BLaER1 treated with 17β-estradiol and CSF1 and Interleukin-3, amounts not matched to agents 10 nM and 100 nM (cell line): ENCODE data around the gene KLF8.

ENCODE experiments used
- H3K27ac ChIP-seq, 11 experiments: shearing (Covaris generic); formaldehyde crosslinking; 2 replicates each; pipeline ENCODE4 v1.8.1; 2022
- H3K27me3 ChIP-seq, 11 experiments: shearing (Covaris generic); formaldehyde crosslinking; 2 replicates each; pipeline ENCODE4 v1.8.1; 2022
- H3K36me3 ChIP-seq, 11 experiments: shearing (Covaris generic); formaldehyde crosslinking; 2 replicates each; pipeline ENCODE4 v1.8.1; 2022
- H3K4me1 ChIP-seq, 10 experiments: shearing (Covaris generic); formaldehyde crosslinking; 2 replicates each; pipeline ENCODE4 v1.8.1; 2022
- H3K4me2 ChIP-seq, 11 experiments: shearing (Covaris generic); formaldehyde crosslinking; 2 replicates each; pipeline ENCODE4 v1.8.1; 2022
- H3K4me3 ChIP-seq, 10 experiments: shearing (Covaris generic); formaldehyde crosslinking; 2 replicates each; pipeline ENCODE4 v1.8.1; 2022
- H3K9ac ChIP-seq, 11 experiments: shearing (Covaris generic); formaldehyde crosslinking; 2 replicates each; pipeline ENCODE4 v1.8.1; 2022
- H3K9me3 ChIP-seq, 11 experiments: shearing (Covaris generic); formaldehyde crosslinking; replicated peaks in 1 of 11; 2 replicates each; pipeline ENCODE4 v1.8.1; 2022
- H4K20me1 ChIP-seq, 11 experiments: shearing (Covaris generic); formaldehyde crosslinking; 2 replicates each; pipeline ENCODE4 v1.8.1; 2022
- Cebpa-rat ChIP-seq, 11 experiments: shearing (Covaris generic); IDR thresholded peaks; 2 replicates each; pipeline ENCODE4 v1.8.1; 2022

KLF8 gene

DNA sequence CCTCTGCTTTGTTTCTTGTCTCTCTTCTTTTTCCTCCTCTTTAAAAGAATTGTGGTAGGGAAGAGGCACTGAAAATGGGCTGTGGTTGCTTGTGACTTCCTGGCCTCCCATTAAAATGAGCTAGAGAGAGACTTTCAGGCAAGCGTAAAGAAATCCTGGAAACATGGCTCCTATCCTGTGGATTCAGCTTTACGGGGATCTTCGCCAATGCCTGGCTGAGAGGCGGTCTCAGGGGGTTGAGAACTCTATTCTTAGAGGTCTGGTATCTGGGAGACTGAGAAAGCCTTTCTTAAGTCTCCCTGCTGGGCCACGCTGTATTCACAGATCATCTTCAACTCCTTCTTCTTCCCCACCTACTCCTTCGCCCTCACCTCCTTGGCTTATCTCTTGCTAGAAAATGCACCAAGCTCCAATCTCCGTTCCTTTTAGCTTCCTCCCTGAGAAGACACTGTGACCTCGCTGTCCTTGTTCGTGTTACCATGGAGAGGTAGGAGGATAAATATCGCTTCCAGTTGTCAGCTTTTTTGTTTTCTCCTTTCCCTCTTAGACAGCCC lies 542 bp upstream of the KLF8 start:
- H3K4me2 ChIP-seq = no peak overlapping the region
- H3K27me3 ChIP-seq = peaks cover 91 to 100% (median 100%) of the 10 kb centered on the region in 11 experiments
- H4K20me1 ChIP-seq = peaks cover 0 to 4% (median 0%) of the 10 kb centered on the region in 11 experiments; a peak in 3 of 22 replicates
- TF ChIP-seq Cebpa-rat (IDR thresholded peaks at IDR 0.05) = no peak
- no peak overlapping the region for H3K9ac ChIP-seq
- H3K4me3 ChIP-seq = no peak overlapping the region
- peaks cover 0 to 16% (median 9%) of the 10 kb centered on the region in 11 experiments; a peak in 11 of 22 replicates for H3K9me3 ChIP-seq
- H3K27ac ChIP-seq = no peak overlapping the region
- H3K4me1 ChIP-seq = no peaks in the 10 kb centered on the region
- H3K36me3 ChIP-seq = no peaks in the 10 kb centered on the region

DNA sequence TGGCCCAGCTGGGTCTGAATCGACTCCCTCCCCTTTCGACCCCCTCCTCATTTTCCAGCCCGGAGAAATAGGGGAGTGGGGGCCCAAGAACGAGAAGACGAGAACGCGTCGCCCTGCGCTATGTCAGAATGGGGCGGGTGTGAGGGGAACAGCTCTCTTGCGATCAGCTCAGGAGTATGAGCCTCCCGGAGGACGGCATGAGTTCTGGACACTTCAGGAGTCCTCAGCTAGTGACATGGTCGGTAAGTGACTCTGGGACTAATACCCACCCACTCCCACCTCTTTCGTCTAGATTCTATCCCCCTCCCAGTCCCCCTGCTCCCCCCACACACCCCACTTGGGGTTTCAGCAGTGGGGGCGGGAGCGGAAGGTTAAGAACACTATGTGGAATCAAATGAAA lies 944 bp downstream of the KLF8 start:
- peaks cover 0 to 4% (median 0%) of the 10 kb centered on the region in 11 experiments; a peak in 3 of 22 replicates for H4K20me1 ChIP-seq
- peaks cover 82 to 97% (median 93%) of the 10 kb centered on the region in 11 experiments for H3K27me3 ChIP-seq
- no peaks in the 10 kb centered on the region for H3K4me1 ChIP-seq
- H3K9ac ChIP-seq = no peak overlapping the region
- H3K4me3 ChIP-seq = no peak overlapping the region
- TF ChIP-seq Cebpa-rat (IDR thresholded peaks at IDR 0.05) = no peak
- H3K27ac ChIP-seq = no peak overlapping the region
- H3K36me3 ChIP-seq = no peaks in the 10 kb centered on the region
- H3K4me2 ChIP-seq = no peak overlapping the region
- H3K9me3 ChIP-seq = peaks cover 0 to 16% (median 9%) of the 10 kb centered on the region in 11 experiments; a peak in 11 of 22 replicates

DNA sequence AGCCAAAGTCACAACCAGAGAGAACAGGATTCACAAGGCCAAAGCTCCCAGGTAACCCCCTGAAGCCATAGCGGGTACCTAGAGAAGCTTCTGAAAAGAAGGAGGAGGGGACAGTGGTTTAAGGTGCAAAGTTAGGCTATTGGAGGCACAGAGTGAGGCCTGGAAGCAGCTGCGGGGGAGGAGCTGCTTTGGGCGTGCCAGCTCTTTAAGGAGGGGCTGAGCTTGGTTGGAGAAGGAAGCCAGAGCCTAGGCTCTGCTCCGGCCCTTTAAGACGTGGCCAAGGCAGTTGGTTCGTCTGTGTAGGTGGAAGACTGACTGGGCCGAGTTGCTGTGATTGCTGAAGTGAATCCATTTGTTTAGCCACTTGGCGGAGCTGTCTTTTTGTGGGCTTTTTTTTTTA lies 1.5 kb downstream of the KLF8 start:
- H3K4me2 ChIP-seq = no peak overlapping the region
- no peaks in the 10 kb centered on the region for H3K36me3 ChIP-seq
- H3K9me3 ChIP-seq = peaks cover 0 to 16% (median 9%) of the 10 kb centered on the region in 11 experiments; a peak in 11 of 22 replicates
- H3K4me3 ChIP-seq = no peak overlapping the region
- H3K9ac ChIP-seq = no peak overlapping the region
- no peak overlapping the region for H3K27ac ChIP-seq
- TF ChIP-seq Cebpa-rat (IDR thresholded peaks at IDR 0.05) = no peak
- peaks cover 82 to 97% (median 93%) of the 10 kb centered on the region in 11 experiments for H3K27me3 ChIP-seq
- peaks cover 0 to 4% (median 0%) of the 10 kb centered on the region in 11 experiments; a peak in 3 of 22 replicates for H4K20me1 ChIP-seq
- no peaks in the 10 kb centered on the region for H3K4me1 ChIP-seq

DNA sequence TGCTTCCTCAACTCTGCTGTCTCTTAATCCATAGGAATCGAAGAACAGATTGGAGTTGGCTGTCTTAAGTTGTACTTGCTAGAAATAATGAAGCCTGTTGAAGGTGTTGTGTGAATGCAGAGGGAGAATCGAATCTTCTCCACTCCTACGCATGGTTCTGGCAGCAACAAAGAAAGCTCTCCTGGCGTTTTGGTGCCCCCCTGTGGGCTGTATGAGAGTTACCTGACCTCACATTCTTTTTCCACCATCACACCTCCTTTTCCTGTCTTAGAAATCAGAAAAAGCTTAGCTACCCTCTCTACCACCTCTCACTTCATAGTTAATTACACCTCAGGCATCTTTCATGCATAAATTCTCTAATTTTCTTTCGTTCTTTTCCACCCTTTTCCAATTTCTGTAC lies 16.3 kb downstream of the KLF8 start:
- no peak overlapping the region for H3K9ac ChIP-seq
- H3K9me3 ChIP-seq = no peaks in the 10 kb centered on the region
- H3K27ac ChIP-seq = no peak overlapping the region
- H3K4me3 ChIP-seq = no peak overlapping the region
- no peaks in the 10 kb centered on the region for H3K36me3 ChIP-seq
- no peak for TF ChIP-seq Cebpa-rat (IDR thresholded peaks at IDR 0.05)
- H3K27me3 ChIP-seq = peaks cover 47 to 85% (median 78%) of the 10 kb centered on the region in 11 experiments
- no peaks in the 10 kb centered on the region for H3K4me1 ChIP-seq
- H3K4me2 ChIP-seq = no peak overlapping the region
- no peaks in the 10 kb centered on the region; a peak in 1 of 22 replicates for H4K20me1 ChIP-seq

DNA sequence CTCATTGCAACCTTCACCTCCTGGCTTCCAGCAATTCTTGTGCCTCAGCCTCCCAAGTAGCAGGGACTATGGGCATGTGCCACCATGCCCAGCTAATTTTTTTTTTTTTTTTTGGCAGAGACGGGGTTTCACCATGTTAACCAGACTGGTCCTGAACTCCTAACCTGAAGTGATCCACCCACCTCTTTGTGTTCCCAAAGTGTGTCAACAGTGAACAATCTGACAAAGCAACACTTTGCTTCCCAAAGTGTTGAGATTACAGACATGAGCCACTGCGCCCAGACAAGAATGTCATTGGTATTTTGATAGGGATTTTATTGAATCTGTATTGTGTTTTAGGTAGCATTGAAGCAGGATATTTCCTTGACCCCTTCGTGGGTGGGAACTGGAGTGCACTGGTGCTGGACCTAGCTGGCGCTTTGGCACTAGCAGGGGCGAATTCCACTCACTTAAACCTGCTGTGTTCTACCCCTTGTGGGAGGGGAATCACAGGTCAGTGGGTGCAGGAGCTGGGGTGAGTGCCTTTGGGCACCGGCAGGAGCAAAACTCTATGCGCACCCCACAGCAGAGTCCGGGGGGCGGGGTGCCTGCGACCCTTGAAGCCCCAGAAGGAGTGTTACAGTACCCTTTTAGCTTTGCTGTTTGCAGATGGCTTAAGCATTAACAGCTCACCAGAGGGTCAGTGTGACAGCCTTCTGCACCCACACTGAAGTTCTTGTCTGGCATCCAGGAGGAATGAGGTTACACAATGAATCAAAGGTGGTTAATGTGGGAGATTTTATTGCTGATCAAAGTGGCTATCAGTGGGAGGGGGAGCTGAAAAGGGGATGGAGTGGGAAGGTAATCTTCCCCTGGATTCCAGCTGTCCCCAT lies 21.9 kb downstream of the KLF8 start:
- H3K27ac ChIP-seq = no peak overlapping the region
- no peak overlapping the region for H3K4me2 ChIP-seq
- no peaks in the 10 kb centered on the region for H4K20me1 ChIP-seq
- no peak for TF ChIP-seq Cebpa-rat (IDR thresholded peaks at IDR 0.05)
- peaks cover 8 to 16% (median 10%) of the 10 kb centered on the region in 11 experiments; a peak in 19 of 22 replicates for H3K9me3 ChIP-seq
- no peaks in the 10 kb centered on the region for H3K4me1 ChIP-seq
- no peaks in the 10 kb centered on the region for H3K36me3 ChIP-seq
- no peak overlapping the region for H3K9ac ChIP-seq
- H3K27me3 ChIP-seq = peaks cover 56 to 100% (median 95%) of the 10 kb centered on the region in 11 experiments
- no peak overlapping the region for H3K4me3 ChIP-seq

DNA sequence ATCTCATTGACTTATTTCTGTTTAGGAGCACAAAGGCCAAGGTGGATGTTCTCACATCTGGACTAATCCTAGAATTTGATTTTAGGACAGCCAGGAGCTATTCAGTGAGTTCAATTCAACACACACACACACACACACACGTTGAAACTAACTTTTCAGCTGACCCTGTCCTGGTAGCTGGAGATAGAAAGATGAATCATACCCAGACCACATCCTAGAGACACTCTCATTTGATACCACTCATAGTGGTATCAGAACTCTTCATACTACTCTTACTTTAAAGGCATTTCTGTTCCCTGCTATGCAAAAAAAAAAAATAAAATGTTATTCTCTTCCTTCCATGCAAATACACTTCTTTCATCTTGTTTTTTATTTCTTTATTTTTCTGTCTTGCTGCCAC lies 36.7 kb downstream of the KLF8 start:
- peaks cover 81 to 97% (median 93%) of the 10 kb centered on the region in 11 experiments for H3K27me3 ChIP-seq

DNA sequence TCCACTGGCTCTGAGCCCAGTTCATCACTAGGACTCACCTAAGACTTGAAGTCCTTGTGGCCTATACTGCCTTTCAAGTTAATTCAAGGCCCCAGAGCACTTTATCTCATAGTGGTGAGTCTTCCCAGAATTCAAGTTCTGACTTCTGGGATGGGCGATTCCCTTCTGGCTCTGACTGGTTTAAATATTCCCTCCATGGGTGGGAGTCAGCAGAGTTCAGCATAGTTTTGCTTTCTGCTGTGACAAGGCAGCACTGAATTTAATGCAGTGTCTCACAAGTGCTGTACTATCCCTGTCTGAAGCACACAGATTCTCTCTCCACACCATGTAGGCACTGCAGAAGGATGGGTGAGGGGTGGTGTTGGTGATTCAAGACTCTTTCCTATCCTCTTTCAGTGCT lies 46.5 kb downstream of the KLF8 start:
- H3K36me3 ChIP-seq = no peaks in the 10 kb centered on the region
- no peak overlapping the region for H3K4me3 ChIP-seq
- H3K27ac ChIP-seq = no peak overlapping the region
- H3K27me3 ChIP-seq = peaks cover 82 to 100% (median 99%) of the 10 kb centered on the region in 11 experiments
- H4K20me1 ChIP-seq = peaks cover 0 to 8% (median 0%) of the 10 kb centered on the region in 11 experiments; a peak in 4 of 22 replicates
- H3K4me1 ChIP-seq = no peaks in the 10 kb centered on the region
- H3K4me2 ChIP-seq = no peak overlapping the region
- H3K9me3 ChIP-seq = no peaks in the 10 kb centered on the region
- no peak overlapping the region for H3K9ac ChIP-seq
- TF ChIP-seq Cebpa-rat (IDR thresholded peaks at IDR 0.05) = no peak

More for the DNA sequence above, 36.7 kb downstream of the KLF8 start:
- Histone ChIP-seq H3K9ac (no peak overlapping the region), H4K20me1 (no peaks in the 10 kb centered on the region; a peak in 1 of 22 replicates), H3K4me2 (no peak overlapping the region), H3K4me1 (no peaks in the 10 kb centered on the region), H3K36me3 (no peaks in the 10 kb centered on the region), H3K9me3 (no peaks in the 10 kb centered on the region), H3K27ac (no peak overlapping the region), H3K4me3 (no peak overlapping the region)
- TF ChIP-seq Cebpa-rat (IDR thresholded peaks at IDR 0.05) = no peak

DNA sequence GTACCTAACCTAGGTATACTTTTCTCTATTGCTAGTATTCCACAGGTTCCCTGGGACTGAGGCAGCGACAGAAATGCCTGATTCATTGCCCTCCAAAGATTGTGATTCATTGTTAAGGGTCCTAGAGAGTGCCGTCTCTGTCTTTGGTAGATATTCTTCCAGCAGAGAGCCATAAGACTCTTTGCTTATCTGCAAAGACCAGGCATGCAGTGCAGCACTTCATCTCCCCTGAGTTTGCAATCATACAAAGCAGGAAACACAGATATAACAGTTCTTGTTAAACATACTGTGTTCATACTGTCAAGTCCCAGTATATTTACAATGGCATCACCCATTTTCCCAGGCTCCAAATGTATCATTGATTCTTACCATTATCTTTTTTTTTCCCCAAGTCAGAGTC lies 47.7 kb downstream of the KLF8 start:
- no peak overlapping the region for H3K9ac ChIP-seq
- TF ChIP-seq Cebpa-rat (IDR thresholded peaks at IDR 0.05) = no peak
- H4K20me1 ChIP-seq = peaks cover 0 to 8% (median 0%) of the 10 kb centered on the region in 11 experiments; a peak in 5 of 22 replicates
- H3K27ac ChIP-seq = no peak overlapping the region
- H3K27me3 ChIP-seq = peaks cover 82 to 100% (median 99%) of the 10 kb centered on the region in 11 experiments
- H3K4me1 ChIP-seq = no peaks in the 10 kb centered on the region
- H3K4me2 ChIP-seq = no peak overlapping the region
- no peaks in the 10 kb centered on the region for H3K36me3 ChIP-seq
- H3K9me3 ChIP-seq = no peaks in the 10 kb centered on the region
- no peak overlapping the region for H3K4me3 ChIP-seq

DNA sequence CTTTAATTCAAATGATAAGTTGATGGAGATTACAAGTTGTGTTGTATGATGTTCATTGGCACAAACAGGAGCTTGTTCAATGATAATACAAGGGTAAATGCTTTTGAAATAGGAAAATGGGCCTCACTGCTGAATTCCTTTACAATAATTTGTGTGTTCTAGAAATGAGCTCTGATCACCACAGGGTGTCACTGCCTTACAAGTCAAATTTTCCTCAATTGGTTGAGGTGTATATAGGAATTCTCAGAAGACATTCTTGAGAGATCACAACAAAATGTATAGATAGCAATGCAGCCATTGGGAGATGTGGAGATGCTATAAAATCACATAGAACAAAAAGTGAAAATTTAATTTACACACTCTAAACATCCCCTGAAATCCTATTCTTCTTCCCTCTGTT lies 49.6 kb downstream of the KLF8 start:
- H3K4me3 ChIP-seq = no peak overlapping the region
- H3K27me3 ChIP-seq = peaks cover 86 to 100% (median 99%) of the 10 kb centered on the region in 11 experiments
- no peak overlapping the region for H3K9ac ChIP-seq
- no peak overlapping the region for H3K27ac ChIP-seq
- H3K9me3 ChIP-seq = no peaks in the 10 kb centered on the region
- H4K20me1 ChIP-seq = peaks cover 0 to 8% (median 0%) of the 10 kb centered on the region in 11 experiments; a peak in 5 of 22 replicates
- no peak for TF ChIP-seq Cebpa-rat (IDR thresholded peaks at IDR 0.05)
- no peaks in the 10 kb centered on the region for H3K36me3 ChIP-seq
- no peak overlapping the region for H3K4me2 ChIP-seq
- no peaks in the 10 kb centered on the region for H3K4me1 ChIP-seq
